ENCODE data around the gene LRPAP1. TPM values are rescaled to one million over a fixed set of nuclear protein-coding genes. Genes with fewer than 3 reads are reported as not detected.

The LRPAP1 gene
- total and polyA plus RNA-seq, 8 donors = 31.5 to 92.0 (median 52.8) TPM

DNA sequence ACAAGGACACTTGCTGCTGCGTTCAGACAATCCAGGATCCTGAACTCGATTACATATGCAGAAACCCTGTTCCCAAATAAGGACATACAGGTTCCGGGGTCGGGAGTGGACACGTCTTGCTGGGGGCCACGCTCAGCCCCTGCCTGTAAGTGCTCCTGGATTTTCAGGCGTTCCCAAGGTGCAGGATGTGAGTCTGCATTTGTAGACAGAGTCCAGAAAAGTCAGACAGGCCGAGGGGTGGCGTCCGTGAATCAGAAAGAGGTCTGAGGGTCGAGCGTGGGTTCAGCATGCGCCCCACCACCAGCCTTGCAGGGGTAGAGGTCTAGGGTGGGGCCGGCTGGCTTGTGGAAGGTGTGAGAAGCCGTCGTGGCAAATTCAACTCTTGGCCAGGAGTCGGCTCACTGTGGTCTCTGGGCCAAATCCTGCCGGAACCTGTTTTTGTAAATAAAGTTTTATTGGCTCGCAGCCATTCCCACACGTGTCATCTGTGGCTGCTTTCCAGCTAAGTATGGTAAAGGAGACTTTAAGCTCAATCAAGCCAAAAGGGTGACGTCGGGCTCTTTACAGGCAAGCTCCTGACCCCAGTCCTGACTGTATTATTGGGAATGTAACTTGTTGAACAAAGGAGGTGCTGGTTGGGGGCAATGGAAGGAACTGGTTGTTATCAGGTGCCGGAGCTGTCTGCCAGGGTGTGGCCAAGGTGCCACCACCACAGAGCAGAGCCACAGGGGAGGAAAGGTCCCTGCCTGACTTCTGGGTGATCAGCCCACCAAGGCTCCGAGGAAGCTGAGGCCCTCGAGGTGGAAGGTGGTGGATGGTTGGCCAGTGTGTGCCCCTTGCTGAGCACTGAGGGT is 61.8 kb downstream of the LRPAP1 start:
- H3K27ac ChIP-seq = no peak overlapping the region

DNA sequence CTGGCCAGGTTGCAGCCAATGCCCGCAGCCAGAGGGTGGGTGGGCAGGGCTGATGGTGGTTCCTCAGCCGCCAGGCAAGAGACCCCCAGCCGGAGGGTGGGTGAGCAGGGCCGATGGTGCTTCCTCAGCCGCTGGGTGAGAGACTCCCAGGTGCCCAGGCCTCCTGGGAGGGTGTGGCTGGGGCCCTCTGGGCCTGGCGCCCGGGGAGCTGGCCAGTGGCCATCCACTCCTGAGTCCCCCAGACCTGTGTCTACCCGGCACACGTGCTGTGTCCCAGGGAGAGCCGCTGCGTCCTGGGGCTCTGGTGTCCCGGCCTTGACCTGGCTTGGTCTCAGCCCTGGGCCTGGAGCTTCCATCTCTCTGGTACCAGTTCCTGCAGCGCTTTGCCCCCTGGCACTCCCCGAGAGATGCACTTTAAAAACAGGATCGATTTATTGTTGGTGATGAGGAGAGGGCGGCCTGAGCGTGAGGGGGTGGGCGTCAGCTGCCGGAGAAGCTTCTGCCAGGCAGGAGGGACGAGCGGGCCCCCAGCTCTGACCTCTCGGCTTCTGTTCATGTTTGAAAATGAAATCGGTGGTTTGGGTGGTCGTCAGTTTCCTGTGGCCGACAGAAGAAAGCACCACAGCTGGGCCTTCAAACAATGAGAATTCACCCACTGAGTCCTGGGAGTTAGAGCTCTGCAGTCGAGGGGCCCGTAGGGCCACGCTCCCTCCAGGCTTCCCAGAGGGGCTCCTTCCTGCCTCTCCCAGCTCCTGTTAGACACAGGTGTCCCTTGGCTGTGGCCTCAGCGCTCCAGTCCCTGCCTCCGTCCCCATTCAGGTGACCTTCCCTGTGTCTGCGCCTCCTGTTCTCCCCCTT is 62.6 kb downstream of the LRPAP1 start:
- DNase-seq = peak in 1 of 2 donors; percentile 68
- H3K4me3 ChIP-seq = no peak overlapping the region
- H3K27me3 ChIP-seq = peaks cover 0 to 40% (median 0%) of the 10 kb centered on the region in 3 donors
- no peaks in the 10 kb centered on the region for H3K36me3 ChIP-seq
- intact Hi-C loops (cut with DNase I; ENCODE audit: low total_unique reads) = no loop called here
- TF ChIP-seq POLR2A (IDR thresholded peaks at IDR 0.05) (no peak), EP300 (IDR thresholded peaks at IDR 0.05) (no peak), POLR2AphosphoS5 (IDR thresholded peaks at IDR 0.05) (no peak)
- TF ChIP-seq, protein P1, sequence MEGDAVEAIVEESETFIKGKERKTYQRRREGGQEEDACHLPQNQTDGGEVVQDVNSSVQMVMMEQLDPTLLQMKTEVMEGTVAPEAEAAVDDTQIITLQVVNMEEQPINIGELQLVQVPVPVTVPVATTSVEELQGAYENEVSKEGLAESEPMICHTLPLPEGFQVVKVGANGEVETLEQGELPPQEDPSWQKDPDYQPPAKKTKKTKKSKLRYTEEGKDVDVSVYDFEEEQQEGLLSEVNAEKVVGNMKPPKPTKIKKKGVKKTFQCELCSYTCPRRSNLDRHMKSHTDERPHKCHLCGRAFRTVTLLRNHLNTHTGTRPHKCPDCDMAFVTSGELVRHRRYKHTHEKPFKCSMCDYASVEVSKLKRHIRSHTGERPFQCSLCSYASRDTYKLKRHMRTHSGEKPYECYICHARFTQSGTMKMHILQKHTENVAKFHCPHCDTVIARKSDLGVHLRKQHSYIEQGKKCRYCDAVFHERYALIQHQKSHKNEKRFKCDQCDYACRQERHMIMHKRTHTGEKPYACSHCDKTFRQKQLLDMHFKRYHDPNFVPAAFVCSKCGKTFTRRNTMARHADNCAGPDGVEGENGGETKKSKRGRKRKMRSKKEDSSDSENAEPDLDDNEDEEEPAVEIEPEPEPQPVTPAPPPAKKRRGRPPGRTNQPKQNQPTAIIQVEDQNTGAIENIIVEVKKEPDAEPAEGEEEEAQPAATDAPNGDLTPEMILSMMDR (IDR thresholded peaks at IDR 0.05) = no peak
- WGBS, 5 donors = 58 to 72% (median 66%) methylated on average over 27 to 31 of the region's 31 CpGs
- no peaks in the 10 kb centered on the region for H3K9me3 ChIP-seq
- no peak overlapping the region for H3K27ac ChIP-seq
- peaks cover 4 to 20% (median 18%) of the 10 kb centered on the region in 4 donors for H3K4me1 ChIP-seq

More for the DNA sequence above, 61.8 kb downstream of the LRPAP1 start:
- Histone ChIP-seq H3K4me3 (no peak overlapping the region), H3K9me3 (no peaks in the 10 kb centered on the region), H3K4me1 (peaks cover 4 to 19% (median 17%) of the 10 kb centered on the region in 4 donors), H3K27me3 (peaks cover 0 to 40% (median 0%) of the 10 kb centered on the region in 3 donors), H3K36me3 (no peaks in the 10 kb centered on the region)
- DNase-seq = peak in 1 of 2 donors; percentile 74
- WGBS, 5 donors = 23 to 49% (median 42%) methylated on average over 23 to 25 of the region's 25 CpGs
- intact Hi-C loops (cut with DNase I; ENCODE audit: low total_unique reads) = no loop called here
- TF ChIP-seq, protein P1 (IDR thresholded peaks at IDR 0.05) = no peak
- no peak for TF ChIP-seq POLR2AphosphoS5 (IDR thresholded peaks at IDR 0.05)
- no peak for TF ChIP-seq EP300 (IDR thresholded peaks at IDR 0.05)
- no peak for TF ChIP-seq POLR2A (IDR thresholded peaks at IDR 0.05)

DNA sequence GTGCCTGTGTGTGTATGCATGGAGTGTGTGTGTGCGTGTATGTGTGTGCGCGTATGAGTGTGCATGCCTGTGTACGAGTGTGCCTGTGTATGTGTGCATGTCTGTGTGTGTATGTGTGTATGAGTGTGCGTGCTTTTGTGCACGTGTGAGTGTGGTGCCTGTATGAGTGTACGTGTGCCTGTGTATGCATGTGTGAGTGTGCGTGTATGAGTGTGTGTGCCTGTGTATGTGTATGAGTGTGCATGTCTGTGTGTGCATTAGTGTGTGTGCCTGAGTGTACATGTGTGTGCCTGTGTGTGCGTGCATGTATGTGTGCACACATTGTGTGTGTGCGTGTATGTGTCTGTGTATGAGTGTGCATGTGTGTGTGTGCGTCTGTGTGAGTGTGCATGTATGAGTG is 63.4 kb downstream of the LRPAP1 start:
- DNase-seq = no peak
- Histone ChIP-seq H3K27ac (no peak overlapping the region), H3K9me3 (no peaks in the 10 kb centered on the region), H3K4me3 (no peak overlapping the region), H3K4me1 (peaks cover 4 to 28% (median 25%) of the 10 kb centered on the region in 4 donors), H3K36me3 (no peaks in the 10 kb centered on the region), H3K27me3 (peaks cover 0 to 40% (median 5%) of the 10 kb centered on the region in 3 donors)
- 84 to 98% (median 92%) methylated on average over 11 of the region's 11 CpGs for whole genome bisulfite sequencing, 5 donors
- TF ChIP-seq POLR2AphosphoS5 (IDR thresholded peaks at IDR 0.05) = no peak
- TF ChIP-seq EP300 (IDR thresholded peaks at IDR 0.05) = no peak
- TF ChIP-seq, protein P1 (IDR thresholded peaks at IDR 0.05) = no peak
- TF ChIP-seq POLR2A (IDR thresholded peaks at IDR 0.05) = no peak
- intact Hi-C loops (cut with DNase I; ENCODE audit: low total_unique reads) = no loop called here

DNA sequence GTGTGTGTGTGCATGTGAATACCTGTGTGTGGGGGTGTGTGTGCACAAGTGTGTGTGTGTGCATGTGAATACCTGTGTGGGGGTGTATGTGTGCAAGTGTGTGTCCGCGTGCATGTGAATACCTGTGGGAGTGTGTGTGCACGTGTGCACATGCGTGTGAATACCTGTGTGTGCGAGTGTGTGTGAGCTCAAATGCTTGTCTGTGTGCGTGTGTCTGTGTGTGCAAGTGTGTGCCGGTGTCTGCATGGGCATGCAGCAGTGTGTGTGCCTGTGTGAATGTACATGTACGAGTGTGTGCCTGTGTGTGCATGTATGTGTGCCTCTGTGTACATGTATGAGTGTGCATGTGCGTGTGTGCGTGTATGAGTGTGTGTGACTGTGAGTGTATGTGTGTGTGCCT is 64.1 kb downstream of the LRPAP1 start:
- no peaks in the 10 kb centered on the region for H3K9me3 ChIP-seq
- no peaks in the 10 kb centered on the region for H3K36me3 ChIP-seq
- intact Hi-C loops (cut with DNase I; ENCODE audit: low total_unique reads) = no loop called here
- TF ChIP-seq POLR2AphosphoS5 (IDR thresholded peaks at IDR 0.05) (no peak), POLR2A (IDR thresholded peaks at IDR 0.05) (no peak), EP300 (IDR thresholded peaks at IDR 0.05) (no peak)
- TF ChIP-seq, protein P1 (IDR thresholded peaks at IDR 0.05) = no peak
- peaks cover 4 to 34% (median 31%) of the 10 kb centered on the region in 4 donors for H3K4me1 ChIP-seq
- H3K27ac ChIP-seq = no peak overlapping the region
- 91 to 98% (median 95%) methylated on average over 10 of the region's 10 CpGs for WGBS, 5 donors
- H3K27me3 ChIP-seq = peaks cover 0 to 40% (median 11%) of the 10 kb centered on the region in 3 donors
- no peak for DNase-seq
- no peak overlapping the region for H3K4me3 ChIP-seq

Data from stomach (tissue), 9 donors.